Hepatocyte (in vitro differentiated cells): ENCODE data around the gene NPAS2. TPM values are rescaled to one million over a fixed set of nuclear protein-coding genes. Genes with fewer than 3 reads are reported as not detected.

Experiments used
- DNase-seq: peaks from one replicate; pipeline ENCODE4 v3.0.0-alpha.2; 2016; ENCODE audit warnings: low spot score
- H2AFZ ChIP-seq: fragments of 200-600 bp; sonication (generic); 2 replicates; pipeline ENCODE4 v1.6.0; 2016; ENCODE audit warnings: antibody characterized with exemption, mild to moderate bottlenecking
- H3K27ac ChIP-seq: fragments of 200-600 bp; sonication (generic); 2 replicates; pipeline ENCODE4 v1.5.1; 2016; ENCODE audit warnings: mild to moderate bottlenecking
- H3K27me3 ChIP-seq: fragments of 200-600 bp; sonication (generic); 2 replicates; pipeline ENCODE4 v1.6.1; 2016
- H3K36me3 ChIP-seq: fragments of 200-600 bp; sonication (generic); replicated peaks from 2 replicates; pipeline ENCODE4 v1.5.1; 2016; ENCODE audit warnings: low read depth; ENCODE audit not compliant: insufficient read depth
- H3K4me1 ChIP-seq: fragments of 200-600 bp; sonication (generic); 2 replicates; pipeline ENCODE4 v1.5.1; 2016; ENCODE audit warnings: mild to moderate bottlenecking, moderate library complexity; ENCODE audit not compliant: insufficient read depth
- H3K4me2 ChIP-seq: fragments of 200-600 bp; sonication (generic); 2 replicates; pipeline ENCODE4 v1.6.0; 2016
- H3K4me3 ChIP-seq: fragments of 200-600 bp; sonication (generic); 2 replicates; pipeline ENCODE4 v1.5.1; 2016; ENCODE audit warnings: mild to moderate bottlenecking
- H3K79me2 ChIP-seq: fragments of 200-600 bp; sonication (generic); 2 replicates; pipeline ENCODE4 v1.6.0; 2017; ENCODE audit warnings: mild to moderate bottlenecking
- H3K9me2 ChIP-seq: fragments of 200-600 bp; sonication (generic); replicated peaks from 2 replicates; pipeline ENCODE4 v1.6.0; 2017; ENCODE audit warnings: mild to moderate bottlenecking; ENCODE audit not compliant: insufficient read depth
- H3K9me3 ChIP-seq: fragments of 200-600 bp; sonication (generic); 2 replicates; pipeline ENCODE4 v1.5.1; 2016; ENCODE audit warnings: low read depth, mild to moderate bottlenecking
- H4K20me1 ChIP-seq: fragments of 200-600 bp; sonication (generic); 2 replicates; pipeline ENCODE4 v1.6.0; 2016; ENCODE audit warnings: mild to moderate bottlenecking; ENCODE audit not compliant: insufficient read depth, poor library complexity, severe bottlenecking
- EZH2 ChIP-seq: fragments of 200-600 bp; sonication (generic); IDR thresholded peaks from 2 replicates; pipeline ENCODE4 v1.6.1; 2016; ENCODE audit warnings: antibody characterized with exemption, mild to moderate bottlenecking, borderline replicate concordance
- EZH2phosphoT487 ChIP-seq: fragments of 200-600 bp; sonication (generic); IDR thresholded peaks from one replicate; pipeline ENCODE4 v1.6.1; 2018; ENCODE audit warnings: antibody characterized with exemption, mild to moderate bottlenecking, low read depth, moderate library complexity; ENCODE audit not compliant: unreplicated experiment, severe bottlenecking
- WGBS: methylation state at CpG from one replicate; pipeline ENCODE4 v1.1.6; 2016; ENCODE audit warnings: low lambda C conversion rate; ENCODE audit errors: missing lambda C conversion rate; 5-methylcytosine and 5-hydroxymethylcytosine counted together
- polyA plus RNA-seq: library from polyadenylated mRNA; unstranded; fragments of >200 nt; fragmentation: Nextera tagmentation; extraction: Ambion mirVana; gene quantifications from 2 replicates; pipeline ENCODE4 v1.2.1, GENCODE V29; 2016
- total RNA-seq: library from RNA; depleted of rRNA; stranded (reverse); fragments of >200 nt; gene quantifications from 2 replicates; pipeline ENCODE4 v1.2.3, GENCODE V29; 2014
- TF ChIP-seq, protein P1 (sequence below): fragments of 200-600 bp; sonication (generic); IDR thresholded peaks from 2 replicates; pipeline ENCODE4 v1.5.1; 2016; ENCODE audit warnings: antibody characterized with exemption, mild to moderate bottlenecking; ENCODE audit not compliant: poor library complexity

The NPAS2 gene
- total and polyA plus RNA-seq, 2 experiments from 2014 or later = 7.7 to 16.8 TPM

DNA sequence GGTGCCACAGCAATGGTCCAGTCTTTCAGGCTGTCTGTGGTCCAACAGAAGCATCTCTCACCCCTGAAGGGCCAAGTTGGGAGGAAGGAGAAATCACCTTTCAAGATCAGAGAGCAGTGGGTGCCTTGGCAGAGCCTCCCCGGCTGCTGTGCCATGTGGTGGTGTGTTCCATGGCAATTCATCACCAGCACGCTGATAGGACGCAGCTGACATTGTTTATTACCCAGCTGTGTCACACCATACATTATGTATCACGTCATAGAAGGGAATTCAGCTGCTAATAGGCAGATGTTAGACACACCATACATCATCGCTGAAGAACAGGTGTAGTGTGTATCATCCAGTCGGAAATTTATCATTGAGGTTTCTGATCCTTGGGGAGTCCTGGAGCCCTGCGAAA, 152.5 kb downstream of the NPAS2 start:
- 90% methylated on average over 7 of the region's 7 CpGs for WGBS
- H4K20me1 ChIP-seq = no peaks in the 10 kb centered on the region
- TF ChIP-seq EZH2 (no peak), EZH2phosphoT487 (no peak)
- TF ChIP-seq, protein P1, sequence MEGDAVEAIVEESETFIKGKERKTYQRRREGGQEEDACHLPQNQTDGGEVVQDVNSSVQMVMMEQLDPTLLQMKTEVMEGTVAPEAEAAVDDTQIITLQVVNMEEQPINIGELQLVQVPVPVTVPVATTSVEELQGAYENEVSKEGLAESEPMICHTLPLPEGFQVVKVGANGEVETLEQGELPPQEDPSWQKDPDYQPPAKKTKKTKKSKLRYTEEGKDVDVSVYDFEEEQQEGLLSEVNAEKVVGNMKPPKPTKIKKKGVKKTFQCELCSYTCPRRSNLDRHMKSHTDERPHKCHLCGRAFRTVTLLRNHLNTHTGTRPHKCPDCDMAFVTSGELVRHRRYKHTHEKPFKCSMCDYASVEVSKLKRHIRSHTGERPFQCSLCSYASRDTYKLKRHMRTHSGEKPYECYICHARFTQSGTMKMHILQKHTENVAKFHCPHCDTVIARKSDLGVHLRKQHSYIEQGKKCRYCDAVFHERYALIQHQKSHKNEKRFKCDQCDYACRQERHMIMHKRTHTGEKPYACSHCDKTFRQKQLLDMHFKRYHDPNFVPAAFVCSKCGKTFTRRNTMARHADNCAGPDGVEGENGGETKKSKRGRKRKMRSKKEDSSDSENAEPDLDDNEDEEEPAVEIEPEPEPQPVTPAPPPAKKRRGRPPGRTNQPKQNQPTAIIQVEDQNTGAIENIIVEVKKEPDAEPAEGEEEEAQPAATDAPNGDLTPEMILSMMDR = no peak
- no peaks in the 10 kb centered on the region for H3K9me3 ChIP-seq
- no peak overlapping the region for H2AFZ ChIP-seq
- DNase-seq = no peak
- no peaks in the 10 kb centered on the region for H3K27me3 ChIP-seq
- H3K9me2 ChIP-seq = no peaks in the 10 kb centered on the region
- no peaks in the 10 kb centered on the region for H3K4me1 ChIP-seq
- H3K36me3 ChIP-seq = no peaks in the 10 kb centered on the region
- no peaks in the 10 kb centered on the region for H3K79me2 ChIP-seq
- H3K4me2 ChIP-seq = no peak overlapping the region
- H3K4me3 ChIP-seq = no peak overlapping the region
- H3K27ac ChIP-seq = no peak overlapping the region

DNA sequence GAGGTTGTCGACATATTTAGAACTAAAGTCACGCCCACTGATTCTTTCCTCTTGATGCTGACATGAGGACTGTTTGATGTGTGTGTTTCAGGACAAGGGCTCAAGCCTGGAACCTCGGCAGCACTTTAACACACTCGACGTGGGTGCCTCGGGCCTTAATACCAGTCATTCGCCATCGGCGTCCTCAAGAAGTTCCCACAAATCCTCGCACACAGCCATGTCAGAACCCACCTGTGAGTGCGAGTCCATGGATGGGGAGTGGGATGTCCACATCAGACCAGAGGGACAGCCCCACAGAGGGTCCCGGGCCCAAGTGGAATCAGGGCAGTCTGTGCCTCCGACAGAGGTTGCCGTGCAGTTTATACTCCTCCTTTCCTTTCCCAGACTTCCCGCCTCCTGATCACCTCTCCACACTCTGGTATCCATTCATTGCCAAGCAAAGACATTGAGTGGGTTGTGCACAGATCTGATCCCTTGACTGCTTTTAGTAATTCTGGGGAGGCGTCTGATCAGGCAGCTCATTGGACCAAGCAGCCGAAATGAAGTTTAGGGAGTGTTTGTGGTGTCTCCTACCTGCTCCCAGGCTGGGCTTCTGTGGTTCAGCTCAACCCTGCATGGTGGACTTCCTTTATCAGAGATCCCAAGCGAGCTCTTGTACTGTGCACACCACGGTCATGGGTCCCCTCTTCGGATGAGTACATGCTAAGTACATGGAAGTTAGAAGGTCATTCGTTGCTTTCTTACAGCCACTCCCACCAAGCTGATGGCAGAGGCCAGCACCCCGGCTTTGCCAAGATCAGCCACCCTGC, 155.0 kb downstream of the NPAS2 start:
- 95% methylated on average over 22 of the region's 22 CpGs for WGBS
- Histone ChIP-seq H3K9me3 (no peaks in the 10 kb centered on the region), H3K79me2 (no peaks in the 10 kb centered on the region), H3K27ac (no peak overlapping the region), H4K20me1 (no peaks in the 10 kb centered on the region), H3K9me2 (no peaks in the 10 kb centered on the region), H3K4me3 (no peak overlapping the region), H3K4me1 (no peaks in the 10 kb centered on the region), H3K36me3 (no peaks in the 10 kb centered on the region), H3K4me2 (no peak overlapping the region), H2AFZ (no peak overlapping the region), H3K27me3 (no peaks in the 10 kb centered on the region)
- TF ChIP-seq EZH2 (no peak), EZH2phosphoT487 (no peak)
- TF ChIP-seq, protein P1 = no peak
- DNase-seq = no peak

DNA sequence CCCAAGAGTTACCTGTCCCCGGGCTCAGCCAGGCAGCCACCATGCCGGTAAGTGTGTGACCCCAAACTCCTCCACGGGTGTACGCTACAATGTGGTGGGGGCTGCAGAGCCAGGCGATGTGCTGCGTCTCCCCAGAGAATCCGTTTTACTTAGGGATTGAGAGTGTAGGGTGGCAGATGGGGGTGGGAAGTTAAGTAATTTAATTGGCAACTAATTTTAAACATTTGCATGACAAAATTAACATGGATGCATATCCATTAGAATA, 155.5 kb downstream of the NPAS2 start:
- H3K27ac ChIP-seq = no peak overlapping the region

More for the DNA sequence above, 155.5 kb downstream of the NPAS2 start:
- Histone ChIP-seq H3K9me3 (no peaks in the 10 kb centered on the region), H3K27me3 (no peaks in the 10 kb centered on the region), H3K4me1 (no peaks in the 10 kb centered on the region), H3K79me2 (no peaks in the 10 kb centered on the region), H2AFZ (no peak overlapping the region), H3K36me3 (no peaks in the 10 kb centered on the region), H3K4me2 (no peak overlapping the region), H3K4me3 (no peak overlapping the region), H3K9me2 (no peaks in the 10 kb centered on the region), H4K20me1 (no peaks in the 10 kb centered on the region)
- WGBS = 99% methylated on average over 7 of the region's 7 CpGs
- TF ChIP-seq EZH2 = no peak
- no peak for TF ChIP-seq EZH2phosphoT487
- TF ChIP-seq, protein P1 = no peak
- DNase-seq = no peak
